GM23338 (cell line): ENCODE results near the gene MUC6. TPM values are rescaled to one million over a fixed set of nuclear protein-coding genes. Genes with fewer than 3 reads are reported as not detected.

Experiments used
- ATAC-seq: fragments of 200-7000 bp; cut with Tn5 transposase; 3 replicates; pipeline ENCODE4 v1.9.1; 2020
- DNase-seq: peaks from one replicate; pipeline ENCODE4 v3.0.0-alpha.2; 2015; ENCODE audit warnings: low spot score
- H2AFZ ChIP-seq: fragments of 200-600 bp; sonication (generic); 2 replicates; pipeline ENCODE4 v1.8.0; 2016; ENCODE audit warnings: antibody characterized with exemption, mild to moderate bottlenecking, moderate library complexity
- H3F3A ChIP-seq: fragments of 200-600 bp; sonication (generic); replicated peaks from 2 replicates; pipeline ENCODE4 v1.8.0; 2017; ENCODE audit warnings: antibody characterized with exemption, mixed run types, low read depth
- H3K27ac ChIP-seq: fragments of 200-600 bp; sonication (generic); 2 replicates; pipeline ENCODE4 v1.6.1; 2016; ENCODE audit warnings: low read depth
- H3K27me3 ChIP-seq: fragments of 200-600 bp; sonication (generic); 2 replicates; pipeline ENCODE4 v1.8.0; 2016; ENCODE audit warnings: mild to moderate bottlenecking, mixed run types, moderate library complexity; ENCODE audit not compliant: insufficient read depth
- H3K36me3 ChIP-seq: fragments of 200-600 bp; sonication (generic); 2 replicates; pipeline ENCODE4 v1.8.0; 2016; ENCODE audit warnings: mild to moderate bottlenecking; ENCODE audit not compliant: insufficient read depth
- H3K4me1 ChIP-seq: fragments of 200-600 bp; sonication (generic); 2 replicates; pipeline ENCODE4 v1.8.0; 2016; ENCODE audit warnings: mild to moderate bottlenecking, moderate library complexity; ENCODE audit not compliant: insufficient read depth
- H3K4me2 ChIP-seq: fragments of 200-600 bp; sonication (generic); 2 replicates; pipeline ENCODE4 v1.7.1; 2017; ENCODE audit warnings: mixed run types
- H3K4me3 ChIP-seq: fragments of 200-600 bp; sonication (generic); 2 replicates; pipeline ENCODE4 v1.6.1; 2016; ENCODE audit warnings: mixed run types
- H3K79me2 ChIP-seq: fragments of 200-600 bp; sonication (generic); replicated peaks from 2 replicates; pipeline ENCODE4 v1.8.0; 2017; ENCODE audit warnings: mild to moderate bottlenecking; ENCODE audit not compliant: insufficient read depth
- H3K9me2 ChIP-seq: fragments of 200-600 bp; sonication (generic); 2 replicates; pipeline ENCODE4 v1.8.0; 2017; ENCODE audit not compliant: insufficient read depth
- H4K20me1 ChIP-seq: fragments of 200-600 bp; sonication (generic); replicated peaks from 2 replicates; pipeline ENCODE4 v1.8.0; 2017; ENCODE audit warnings: mild to moderate bottlenecking; ENCODE audit not compliant: insufficient read depth
- H3K27ac Mint-ChIP-seq: 2 replicates; pipeline ENCODE4 v1.8.0; 2020; ENCODE audit warnings: inconsistent platforms, mild to moderate bottlenecking, moderate library complexity, mixed read lengths
- H3K27me3 Mint-ChIP-seq: 3 replicates; pipeline ENCODE4 v1.8.0; 2022; ENCODE audit warnings: low read depth, mild to moderate bottlenecking, moderate library complexity, mixed read lengths, inconsistent platforms; ENCODE audit not compliant: insufficient read depth, poor library complexity
- H3K36me3 Mint-ChIP-seq: 3 replicates; pipeline ENCODE4 v1.8.0; 2021; ENCODE audit warnings: low read depth, mild to moderate bottlenecking, inconsistent platforms, moderate library complexity, mixed read lengths
- H3K4me1 Mint-ChIP-seq: 3 replicates; pipeline ENCODE4 v1.8.0; 2020; ENCODE audit warnings: mild to moderate bottlenecking, inconsistent platforms, mixed read lengths
- H3K4me3 Mint-ChIP-seq: 3 replicates; pipeline ENCODE4 v1.8.0; 2021; ENCODE audit warnings: moderate library complexity, mild to moderate bottlenecking, inconsistent platforms, mixed read lengths
- H3K9me3 Mint-ChIP-seq: 3 replicates; pipeline ENCODE4 v1.8.0; 2020; ENCODE audit warnings: moderate library complexity, mild to moderate bottlenecking, inconsistent platforms, mixed read lengths
- ETS1 ChIP-seq: IDR thresholded peaks from 2 replicates; pipeline ENCODE4 v1.6.1; 2016; ENCODE audit warnings: antibody characterized with exemption
- EZH2phosphoT487 ChIP-seq: fragments of 200-600 bp; sonication (generic); IDR thresholded peaks from one replicate; pipeline ENCODE4 v1.8.1; 2018; ENCODE audit warnings: antibody characterized with exemption; ENCODE audit not compliant: unreplicated experiment
- POLR2AphosphoS5 ChIP-seq: IDR thresholded peaks from 2 replicates; pipeline ENCODE4 v1.6.1; 2016; ENCODE audit warnings: antibody characterized with exemption, low read depth
- REST ChIP-seq: IDR thresholded peaks from one replicate; pipeline ENCODE4 v1.6.1; 2018; ENCODE audit warnings: antibody characterized with exemption; ENCODE audit not compliant: unreplicated experiment
- STAT1 ChIP-seq: IDR thresholded peaks from one replicate; pipeline ENCODE4 v1.6.1; 2016; ENCODE audit warnings: antibody characterized with exemption; ENCODE audit not compliant: unreplicated experiment
- ZNF462 ChIP-seq: fragments of 250-450 bp; sonication (Bioruptor Pico); IDR thresholded peaks from 2 replicates; pipeline ENCODE4 v1.5.0; 2020; ENCODE audit warnings: mild to moderate bottlenecking, moderate library complexity
- polyA plus RNA-seq: library from polyadenylated mRNA; unstranded; fragments of >200 nt; fragmentation: Nextera tagmentation; extraction: Ambion mirVana; gene quantifications from 2 replicates; pipeline ENCODE4 v1.2.1, GENCODE V29; 2016
- total RNA-seq: library from RNA; depleted of rRNA; stranded (reverse); fragments of >200 nt; shearing (Covaris generic); gene quantifications from 2 replicates; pipeline ENCODE4 v1.2.3, GENCODE V29; 2014

Gene MUC6
- total and polyA plus RNA-seq, 2 experiments from 2014 or later, result not detected

- H3K27ac ChIP-seq, result 0 out of 2 replicates have a peak overlapping the region, but pooled peaks have one; percentile 45
- no peaks in the 10 kb centered on the region for H3K79me2 ChIP-seq
- no peak overlapping the region for H3K4me3 ChIP-seq
- H3K9me2 ChIP-seq, result no peaks in the 10 kb centered on the region
- H3K9me3 Mint-ChIP-seq, result no peaks in the 10 kb centered on the region; the same call in 2 of the 3 replicates
- no peak overlapping the region for H3K27ac Mint-ChIP-seq
- H3K27me3 Mint-ChIP-seq, result peaks cover 5% of the 10 kb centered on the region
- H2AFZ ChIP-seq, result no peak overlapping the region
- H3K27me3 ChIP-seq, result no peaks in the 10 kb centered on the region
- H3F3A ChIP-seq, result no peaks in the 10 kb centered on the region
- no peaks in the 10 kb centered on the region; the same call in 2 of the 3 replicates for H3K4me1 Mint-ChIP-seq
- peaks cover 50% of the 10 kb centered on the region for H3K36me3 Mint-ChIP-seq
- no peak for ATAC-seq
- peaks cover 11% of the 10 kb centered on the region; the same call in 1 of the 2 replicates for H3K36me3 ChIP-seq
- peaks cover 12% of the 10 kb centered on the region for H4K20me1 ChIP-seq
- H3K4me1 ChIP-seq, result no peaks in the 10 kb centered on the region
- no peak overlapping the region for H3K4me2 ChIP-seq
- DNase-seq, result no peak
- TF ChIP-seq POLR2AphosphoS5 (no peak), EZH2phosphoT487 (no peak), STAT1 (no peak), REST (no peak), ETS1 (no peak), ZNF462 (CRISPR knock-in tag) (no peak)
- no peak overlapping the region for H3K4me3 Mint-ChIP-seq
Measured at GRCh38 chr11:1003159-1003558, 33.4 kb downstream of the MUC6 start.
